Measurements from ENCODE around the gene CRB2.

CRB2 gene

GRCh38 chr9:123424552-123425225 is 68.7 kb downstream of the CRB2 start:
- no peak for DNase-seq

- no peak for DNase-seq
Observed at GRCh38 chr9:123425261-123425821, 69.3 kb downstream of the CRB2 start.

- no peak for DNase-seq
Observed at GRCh38 chr9:123425836-123426365, 69.9 kb downstream of the CRB2 start.

GRCh38 chr9:123426406-123426805 is 70.4 kb downstream of the CRB2 start:
- no peak for DNase-seq
